ENCODE results near the gene JAG2. TPM values are rescaled to one million over a fixed set of nuclear protein-coding genes. Genes with fewer than 3 reads are reported as not detected.

The JAG2 gene
- total RNA-seq, result 69.5 and 89.4 TPM in 2 replicates

GRCh38 chr14:105168496-105168978, at the start of gene JAG2:
Gene JAG2, minus strand, starts transcription at chr14:105168776. Its CDS starts 356 bp downstream, at chr14:105168420.

GRCh38 chr14:105180592-105181548, 12.3 kb upstream of the JAG2 start, which contains the start of gene NUDT14:
Gene NUDT14, minus strand, starts transcription at chr14:105181312. Its CDS starts 103 bp downstream, at chr14:105181209.

Other genes with a start within 250 kb of the JAG2 start
- gene PLD4, start 243.9 kb downstream of the JAG2 start, total RNA-seq, result not detected in 2 replicates
- 222 and 339 TPM in 2 replicates for gene AHNAK2, start 190.4 kb downstream of the JAG2 start, total RNA-seq
- 9.0 and 10.7 TPM in 2 replicates for gene CLBA1, start 183.0 kb downstream of the JAG2 start, total RNA-seq
- gene CDCA4, start 147.7 kb downstream of the JAG2 start, total RNA-seq, result 53.5 and 59.1 TPM in 2 replicates
- gene GPR132, start 103.3 kb downstream of the JAG2 start, total RNA-seq, result 0.14 TPM in 1 of 2 replicates, not detected in the other
- 24.0 and 24.5 TPM in 2 replicates for gene NUDT14, start 12.5 kb upstream of the JAG2 start, total RNA-seq
- gene BTBD6, start 79.8 kb upstream of the JAG2 start, total RNA-seq, result 41.0 and 41.8 TPM in 2 replicates
- gene BRF1, start 132.2 kb upstream of the JAG2 start, total RNA-seq, result 20.2 and 24.8 TPM in 2 replicates
- gene PACS2, start 146.0 kb upstream of the JAG2 start, total RNA-seq, result 29.2 and 46.5 TPM in 2 replicates
- 0.07 TPM in 1 of 2 replicates, not detected in the other for gene TEX22, start 229.8 kb upstream of the JAG2 start, total RNA-seq

All from airway epithelial cell (primary cell).